Measurements from ENCODE around the gene TAP2. TPM values are rescaled to one million over a fixed set of nuclear protein-coding genes. Genes with fewer than 3 reads are reported as not detected.

Gene TAP2
- total and polyA plus RNA-seq, 2 donors (not counting 1 experiment from before 2014, with no cell fraction given): 66.1 to 126 TPM

DNA sequence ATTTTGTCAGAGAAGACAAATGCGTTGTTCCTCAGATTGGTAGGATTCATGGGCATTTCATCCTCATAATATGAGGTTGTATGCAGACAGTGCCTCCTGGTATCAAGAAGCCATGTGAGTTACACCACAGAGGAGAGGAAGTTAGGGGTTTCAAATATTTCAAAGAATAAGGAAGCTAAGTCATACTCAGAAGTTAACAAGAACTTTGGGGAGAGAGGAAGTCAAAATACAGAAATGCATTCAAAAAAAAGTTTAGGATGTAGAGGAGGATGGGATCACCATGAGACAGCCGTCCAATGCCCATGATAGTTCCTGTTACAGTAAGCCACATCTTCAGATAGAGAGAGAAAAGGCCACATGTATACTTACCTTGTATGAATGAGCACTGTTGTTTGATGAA, 44.0 kb downstream of the TAP2 start:
- H3K27me3 ChIP-seq (replicated peaks in 1 of 4; ENCODE audit: control extremely low read depth in 1 of 4, control insufficient read depth in 3 of 4, insufficient read depth in 4 of 4, low read length in 3 of 4): no peaks in the 10 kb centered on the region
- DNase-seq (peak; percentile 52), ATAC-seq (ENCODE audit: low read depth) (no peak)
- H3K4me2 ChIP-seq (replicated peaks; ENCODE audit: low read depth, low read length, poor library complexity, severe bottlenecking): peak overlapping the region; percentile 33
- Mint-ChIP-seq H3K27ac (peak overlapping the region; percentile 5), H3K27me3 (no peaks in the 10 kb centered on the region), H3K4me3 (no peak overlapping the region), H3K9me3 (ENCODE audit: insufficient read depth) (peaks cover 12% of the 10 kb centered on the region), H3K4me1 (peaks cover 38% of the 10 kb centered on the region)
- POLR2A ChIA-PET: no interaction called here
- no CpG with 5 or more reads among the region's 2 CpGs for WGBS (ENCODE audit: insufficient coverage)
- H3K4me1 ChIP-seq (ENCODE audit: control insufficient read depth in 2 of 2, insufficient read depth in 2 of 2, low read length in 2 of 2): peaks cover 26 to 32% of the 10 kb centered on the region in 2 donors
- no peak overlapping the region for H3K9ac ChIP-seq (ENCODE audit: low read length)
- H2AFZ ChIP-seq (ENCODE audit: insufficient read depth, low read depth, low read length, poor library complexity, severe bottlenecking): peak overlapping the region; percentile 38
- H3K79me2 ChIP-seq (ENCODE audit: control insufficient read depth, insufficient read depth, low read length): no peaks in the 10 kb centered on the region
- H3K27ac ChIP-seq (ENCODE audit: low read length in 2 of 2): no peak overlapping the region
- no peaks in the 10 kb centered on the region for H4K20me1 ChIP-seq (ENCODE audit: control insufficient read depth, insufficient read depth, low read length, poor library complexity, severe bottlenecking)
- intact Hi-C loops (cut with micrococcal nuclease): loop anchor here (10.0 kb wide), 2 partner anchors 670 to 750 kb away; partner anchors contain the start of gene ATF6B
- CTCF ChIA-PET: interaction anchor here (0.7 to 9.6 kb wide), 21 partner anchors 8 to 747 kb away, joined by 3 to 90 read pairs (median 4); partner anchors contain the start of genes PSMB9, TAP1 and TAP2
- no peaks in the 10 kb centered on the region for H3K36me3 ChIP-seq (replicated peaks in 1 of 2; ENCODE audit: control extremely low read depth in 1 of 2, control insufficient read depth in 1 of 2, extremely low read depth in 1 of 2, insufficient read depth in 2 of 2, low read length in 1 of 2)
- H3K4me3 ChIP-seq (ENCODE audit: control extremely low read depth in 1 of 5, extremely low read depth in 1 of 5, insufficient read depth in 1 of 5, low read depth in 2 of 5, low read length in 4 of 5): no peak overlapping the region
- H3K9me3 ChIP-seq (ENCODE audit: control extremely low read depth in 1 of 3, control insufficient read depth in 2 of 3, insufficient read depth in 1 of 3, low read length in 2 of 3): peaks cover 4 to 14% (median 9%) of the 10 kb centered on the region in 3 donors
- no peak for TF ChIP-seq EZH2 (IDR thresholded peaks at IDR 0.05; ENCODE audit: borderline replicate concordance, insufficient read depth, low read depth, low read length, poor library complexity, severe bottlenecking)
- TF ChIP-seq, protein P1, sequence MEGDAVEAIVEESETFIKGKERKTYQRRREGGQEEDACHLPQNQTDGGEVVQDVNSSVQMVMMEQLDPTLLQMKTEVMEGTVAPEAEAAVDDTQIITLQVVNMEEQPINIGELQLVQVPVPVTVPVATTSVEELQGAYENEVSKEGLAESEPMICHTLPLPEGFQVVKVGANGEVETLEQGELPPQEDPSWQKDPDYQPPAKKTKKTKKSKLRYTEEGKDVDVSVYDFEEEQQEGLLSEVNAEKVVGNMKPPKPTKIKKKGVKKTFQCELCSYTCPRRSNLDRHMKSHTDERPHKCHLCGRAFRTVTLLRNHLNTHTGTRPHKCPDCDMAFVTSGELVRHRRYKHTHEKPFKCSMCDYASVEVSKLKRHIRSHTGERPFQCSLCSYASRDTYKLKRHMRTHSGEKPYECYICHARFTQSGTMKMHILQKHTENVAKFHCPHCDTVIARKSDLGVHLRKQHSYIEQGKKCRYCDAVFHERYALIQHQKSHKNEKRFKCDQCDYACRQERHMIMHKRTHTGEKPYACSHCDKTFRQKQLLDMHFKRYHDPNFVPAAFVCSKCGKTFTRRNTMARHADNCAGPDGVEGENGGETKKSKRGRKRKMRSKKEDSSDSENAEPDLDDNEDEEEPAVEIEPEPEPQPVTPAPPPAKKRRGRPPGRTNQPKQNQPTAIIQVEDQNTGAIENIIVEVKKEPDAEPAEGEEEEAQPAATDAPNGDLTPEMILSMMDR (IDR thresholded peaks at IDR 0.05): no peak

DNA sequence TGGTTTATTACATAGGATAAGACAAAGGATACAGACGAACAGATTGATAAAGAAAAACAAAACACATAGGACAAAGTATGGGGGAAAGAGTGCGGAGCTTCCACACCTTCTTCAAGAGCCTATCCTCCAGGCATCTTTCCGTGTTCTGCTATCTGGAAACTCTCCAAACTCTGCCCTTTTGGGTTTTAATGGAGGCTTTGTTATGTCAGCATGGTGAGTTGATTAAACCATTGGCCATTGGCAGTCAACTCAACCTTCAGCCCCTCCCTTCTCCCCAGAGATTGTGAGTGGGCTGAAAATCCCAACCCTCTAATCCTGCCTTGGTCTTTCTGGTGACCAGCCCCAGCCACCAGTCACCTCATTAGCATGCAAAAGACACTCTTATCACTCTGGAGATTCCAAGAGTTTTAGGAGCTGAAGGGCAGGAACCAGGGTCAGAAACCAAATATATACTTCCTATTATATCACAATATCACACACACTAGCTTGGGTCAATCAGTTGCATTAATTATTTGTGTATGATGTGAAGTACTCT, 45.6 kb downstream of the TAP2 start:
- Histone ChIP-seq H3K9me3 (ENCODE audit: control extremely low read depth in 1 of 3, control insufficient read depth in 2 of 3, insufficient read depth in 1 of 3, low read length in 2 of 3) (no peaks in the 10 kb centered on the region), H3K27me3 (replicated peaks in 1 of 4; ENCODE audit: control extremely low read depth in 1 of 4, control insufficient read depth in 3 of 4, insufficient read depth in 4 of 4, low read length in 3 of 4) (no peaks in the 10 kb centered on the region), H3K36me3 (replicated peaks in 1 of 2; ENCODE audit: control extremely low read depth in 1 of 2, control insufficient read depth in 1 of 2, extremely low read depth in 1 of 2, insufficient read depth in 2 of 2, low read length in 1 of 2) (no peaks in the 10 kb centered on the region), H4K20me1 (ENCODE audit: control insufficient read depth, insufficient read depth, low read length, poor library complexity, severe bottlenecking) (no peaks in the 10 kb centered on the region), H3K4me3 (ENCODE audit: control extremely low read depth in 1 of 5, extremely low read depth in 1 of 5, insufficient read depth in 1 of 5, low read depth in 2 of 5, low read length in 4 of 5) (no peak overlapping the region), H3K4me2 (replicated peaks; ENCODE audit: low read depth, low read length, poor library complexity, severe bottlenecking) (no peak overlapping the region), H3K4me1 (ENCODE audit: control insufficient read depth in 2 of 2, insufficient read depth in 2 of 2, low read length in 2 of 2) (peaks cover 26 to 32% of the 10 kb centered on the region in 2 donors), H3K9ac (ENCODE audit: low read length) (no peak overlapping the region), H3K79me2 (ENCODE audit: control insufficient read depth, insufficient read depth, low read length) (no peaks in the 10 kb centered on the region), H2AFZ (ENCODE audit: insufficient read depth, low read depth, low read length, poor library complexity, severe bottlenecking) (no peak overlapping the region), H3K27ac (ENCODE audit: low read length in 2 of 2) (no peak overlapping the region)
- Mint-ChIP-seq H3K4me3 (no peak overlapping the region), H3K9me3 (ENCODE audit: insufficient read depth) (no peaks in the 10 kb centered on the region), H3K27ac (no peak overlapping the region), H3K4me1 (peaks cover 38% of the 10 kb centered on the region), H3K27me3 (no peaks in the 10 kb centered on the region)
- DNase-seq: no peak
- ChIA-PET POLR2A (interaction anchor here (0.6 kb wide), 1 partner anchor 128 kb away, joined by 3 read pairs; no protein-coding TSS in a partner anchor), CTCF (interaction anchor here (0.9 to 9.6 kb wide), 11 partner anchors 8 to 746 kb away, joined by 3 to 90 read pairs (median 6); partner anchors contain the start of gene TAP2)
- TF ChIP-seq, protein P1 (IDR thresholded peaks at IDR 0.05): no peak
- no peak for TF ChIP-seq EZH2 (IDR thresholded peaks at IDR 0.05; ENCODE audit: borderline replicate concordance, insufficient read depth, low read depth, low read length, poor library complexity, severe bottlenecking)
- WGBS (ENCODE audit: insufficient coverage): no CpG with 5 or more reads among the region's 3 CpGs
- ATAC-seq (ENCODE audit: low read depth): no peak
- intact Hi-C loops (cut with micrococcal nuclease): loop anchor here (10.0 kb wide), 2 partner anchors 668 to 748 kb away; partner anchors contain the start of gene ATF6B
